ENCODE results near the gene SLC5A6.

The SLC5A6 gene

DNA sequence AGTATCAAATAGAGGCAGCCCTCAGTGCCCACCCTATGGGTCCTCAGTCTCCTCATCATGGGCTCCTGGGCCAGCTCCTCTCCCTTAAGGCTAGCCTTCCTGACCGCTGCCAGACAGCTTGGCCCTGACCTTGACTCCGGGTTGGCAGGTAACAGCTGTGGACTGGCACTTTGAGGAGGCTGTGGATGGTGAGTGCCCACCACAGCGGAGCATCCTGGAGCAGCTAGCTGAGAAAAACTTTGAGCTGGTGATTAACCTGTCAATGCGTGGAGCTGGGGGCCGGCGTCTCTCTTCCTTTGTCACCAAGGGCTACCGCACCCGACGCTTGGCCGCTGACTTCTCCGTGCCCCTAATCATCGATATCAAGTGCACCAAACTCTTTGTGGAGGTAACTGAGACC, 24.1 kb upstream of the SLC5A6 start (continued):
- TF ChIP-seq, protein P1, sequence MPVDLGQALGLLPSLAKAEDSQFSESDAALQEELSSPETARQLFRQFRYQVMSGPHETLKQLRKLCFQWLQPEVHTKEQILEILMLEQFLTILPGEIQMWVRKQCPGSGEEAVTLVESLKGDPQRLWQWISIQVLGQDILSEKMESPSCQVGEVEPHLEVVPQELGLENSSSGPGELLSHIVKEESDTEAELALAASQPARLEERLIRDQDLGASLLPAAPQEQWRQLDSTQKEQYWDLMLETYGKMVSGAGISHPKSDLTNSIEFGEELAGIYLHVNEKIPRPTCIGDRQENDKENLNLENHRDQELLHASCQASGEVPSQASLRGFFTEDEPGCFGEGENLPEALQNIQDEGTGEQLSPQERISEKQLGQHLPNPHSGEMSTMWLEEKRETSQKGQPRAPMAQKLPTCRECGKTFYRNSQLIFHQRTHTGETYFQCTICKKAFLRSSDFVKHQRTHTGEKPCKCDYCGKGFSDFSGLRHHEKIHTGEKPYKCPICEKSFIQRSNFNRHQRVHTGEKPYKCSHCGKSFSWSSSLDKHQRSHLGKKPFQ (tag by site-specific recombination; IDR thresholded peaks at IDR 0.05) = no peak
- TF ChIP-seq ZFP3 (tag by site-specific recombination; IDR thresholded peaks at IDR 0.05; ENCODE audit: low read depth) (no peak), ZNF37A (tag by site-specific recombination; IDR thresholded peaks at IDR 0.05) (no peak), ZIC2 (tag by site-specific recombination; IDR thresholded peaks at IDR 0.05) (no peak), ZFP69B (tag by site-specific recombination; IDR thresholded peaks at IDR 0.05) (no peak)

DNA sequence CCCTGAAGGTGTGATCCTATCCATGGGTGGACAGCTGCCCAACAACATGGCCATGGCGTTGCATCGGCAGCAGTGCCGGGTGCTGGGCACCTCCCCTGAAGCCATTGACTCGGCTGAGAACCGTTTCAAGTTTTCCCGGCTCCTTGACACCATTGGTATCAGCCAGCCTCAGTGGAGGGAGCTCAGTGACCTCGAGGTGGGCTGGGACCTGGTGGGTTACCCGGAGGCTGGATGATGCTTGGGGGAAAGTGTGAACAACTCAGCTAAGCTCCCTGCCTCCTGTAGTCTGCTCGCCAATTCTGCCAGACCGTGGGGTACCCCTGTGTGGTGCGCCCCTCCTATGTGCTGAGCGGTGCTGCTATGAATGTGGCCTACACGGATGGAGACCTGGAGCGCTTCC, 21.3 kb upstream of the SLC5A6 start:
- H3K36me3 ChIP-seq (ENCODE audit: control insufficient read depth in 2 of 2, insufficient read depth in 1 of 2, low read length in 2 of 2) = peaks cover 25 to 96% of the 10 kb centered on the region in 2 experiments; a peak in 2 of 3 replicates

More for the DNA sequence above, 21.3 kb upstream of the SLC5A6 start:
- TF ChIP-seq, protein P2, sequence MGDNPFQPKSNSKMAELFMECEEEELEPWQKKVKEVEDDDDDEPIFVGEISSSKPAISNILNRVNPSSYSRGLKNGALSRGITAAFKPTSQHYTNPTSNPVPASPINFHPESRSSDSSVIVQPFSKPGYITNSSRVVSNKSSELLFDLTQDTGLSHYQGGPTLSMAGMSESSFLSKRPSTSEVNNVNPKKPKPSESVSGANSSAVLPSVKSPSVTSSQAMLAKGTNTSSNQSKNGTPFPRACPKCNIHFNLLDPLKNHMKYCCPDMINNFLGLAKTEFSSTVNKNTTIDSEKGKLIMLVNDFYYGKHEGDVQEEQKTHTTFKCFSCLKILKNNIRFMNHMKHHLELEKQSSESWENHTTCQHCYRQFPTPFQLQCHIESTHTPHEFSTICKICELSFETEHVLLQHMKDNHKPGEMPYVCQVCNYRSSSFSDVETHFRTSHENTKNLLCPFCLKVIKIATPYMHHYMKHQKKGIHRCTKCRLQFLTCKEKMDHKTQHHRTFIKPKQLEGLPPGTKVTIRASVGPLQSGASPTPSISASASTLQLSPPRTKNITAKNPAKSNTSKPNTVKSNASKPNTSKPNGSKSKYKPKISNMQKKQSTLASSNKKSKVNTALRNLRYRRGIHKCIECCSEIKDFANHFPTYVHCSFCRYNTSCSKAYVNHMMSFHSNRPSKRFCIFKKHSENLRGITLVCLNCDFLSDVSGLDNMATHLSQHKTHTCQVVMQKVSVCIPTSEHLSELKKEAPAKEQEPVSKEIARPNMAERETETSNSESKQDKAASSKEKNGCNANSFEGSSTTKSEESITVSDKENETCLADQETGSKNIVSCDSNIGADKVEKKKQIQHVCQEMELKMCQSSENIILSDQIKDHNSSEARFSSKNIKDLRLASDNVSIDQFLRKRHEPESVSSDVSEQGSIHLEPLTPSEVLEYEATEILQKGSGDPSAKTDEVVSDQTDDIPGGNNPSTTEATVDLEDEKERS (tag by site-specific recombination; IDR thresholded peaks at IDR 0.05) = no peak
- TF ChIP-seq KLF7 (tag by site-specific recombination; IDR thresholded peaks at IDR 0.05; ENCODE audit: borderline replicate concordance) = no peak
- no peak for TF ChIP-seq ZNF274 (IDR thresholded peaks at IDR 0.05; ENCODE audit: low read length)
- no peak for TF ChIP-seq ZNF274 (tag by site-specific recombination; IDR thresholded peaks at IDR 0.05; ENCODE audit: borderline replicate concordance)
- TF ChIP-seq, protein P3, sequence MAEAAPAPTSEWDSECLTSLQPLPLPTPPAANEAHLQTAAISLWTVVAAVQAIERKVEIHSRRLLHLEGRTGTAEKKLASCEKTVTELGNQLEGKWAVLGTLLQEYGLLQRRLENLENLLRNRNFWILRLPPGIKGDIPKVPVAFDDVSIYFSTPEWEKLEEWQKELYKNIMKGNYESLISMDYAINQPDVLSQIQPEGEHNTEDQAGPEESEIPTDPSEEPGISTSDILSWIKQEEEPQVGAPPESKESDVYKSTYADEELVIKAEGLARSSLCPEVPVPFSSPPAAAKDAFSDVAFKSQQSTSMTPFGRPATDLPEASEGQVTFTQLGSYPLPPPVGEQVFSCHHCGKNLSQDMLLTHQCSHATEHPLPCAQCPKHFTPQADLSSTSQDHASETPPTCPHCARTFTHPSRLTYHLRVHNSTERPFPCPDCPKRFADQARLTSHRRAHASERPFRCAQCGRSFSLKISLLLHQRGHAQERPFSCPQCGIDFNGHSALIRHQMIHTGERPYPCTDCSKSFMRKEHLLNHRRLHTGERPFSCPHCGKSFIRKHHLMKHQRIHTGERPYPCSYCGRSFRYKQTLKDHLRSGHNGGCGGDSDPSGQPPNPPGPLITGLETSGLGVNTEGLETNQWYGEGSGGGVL (tag by site-specific recombination; IDR thresholded peaks at IDR 0.05) = no peak
- TF ChIP-seq, protein P4, sequence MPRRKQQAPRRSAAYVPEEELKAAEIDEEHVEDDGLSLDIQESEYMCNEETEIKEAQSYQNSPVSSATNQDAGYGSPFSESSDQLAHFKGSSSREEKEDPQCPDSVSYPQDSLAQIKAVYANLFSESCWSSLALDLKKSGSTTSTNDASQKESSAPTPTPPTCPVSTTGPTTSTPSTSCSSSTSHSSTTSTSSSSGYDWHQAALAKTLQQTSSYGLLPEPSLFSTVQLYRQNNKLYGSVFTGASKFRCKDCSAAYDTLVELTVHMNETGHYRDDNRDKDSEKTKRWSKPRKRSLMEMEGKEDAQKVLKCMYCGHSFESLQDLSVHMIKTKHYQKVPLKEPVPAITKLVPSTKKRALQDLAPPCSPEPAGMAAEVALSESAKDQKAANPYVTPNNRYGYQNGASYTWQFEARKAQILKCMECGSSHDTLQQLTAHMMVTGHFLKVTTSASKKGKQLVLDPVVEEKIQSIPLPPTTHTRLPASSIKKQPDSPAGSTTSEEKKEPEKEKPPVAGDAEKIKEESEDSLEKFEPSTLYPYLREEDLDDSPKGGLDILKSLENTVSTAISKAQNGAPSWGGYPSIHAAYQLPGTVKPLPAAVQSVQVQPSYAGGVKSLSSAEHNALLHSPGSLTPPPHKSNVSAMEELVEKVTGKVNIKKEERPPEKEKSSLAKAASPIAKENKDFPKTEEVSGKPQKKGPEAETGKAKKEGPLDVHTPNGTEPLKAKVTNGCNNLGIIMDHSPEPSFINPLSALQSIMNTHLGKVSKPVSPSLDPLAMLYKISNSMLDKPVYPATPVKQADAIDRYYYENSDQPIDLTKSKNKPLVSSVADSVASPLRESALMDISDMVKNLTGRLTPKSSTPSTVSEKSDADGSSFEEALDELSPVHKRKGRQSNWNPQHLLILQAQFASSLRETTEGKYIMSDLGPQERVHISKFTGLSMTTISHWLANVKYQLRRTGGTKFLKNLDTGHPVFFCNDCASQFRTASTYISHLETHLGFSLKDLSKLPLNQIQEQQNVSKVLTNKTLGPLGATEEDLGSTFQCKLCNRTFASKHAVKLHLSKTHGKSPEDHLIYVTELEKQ (tag by site-specific recombination; IDR thresholded peaks at IDR 0.05; ENCODE audit: borderline replicate concordance) = no peak
- TF ChIP-seq KLF16 (tag by site-specific recombination; IDR thresholded peaks at IDR 0.05) = no peak
- TF ChIP-seq, protein P5, sequence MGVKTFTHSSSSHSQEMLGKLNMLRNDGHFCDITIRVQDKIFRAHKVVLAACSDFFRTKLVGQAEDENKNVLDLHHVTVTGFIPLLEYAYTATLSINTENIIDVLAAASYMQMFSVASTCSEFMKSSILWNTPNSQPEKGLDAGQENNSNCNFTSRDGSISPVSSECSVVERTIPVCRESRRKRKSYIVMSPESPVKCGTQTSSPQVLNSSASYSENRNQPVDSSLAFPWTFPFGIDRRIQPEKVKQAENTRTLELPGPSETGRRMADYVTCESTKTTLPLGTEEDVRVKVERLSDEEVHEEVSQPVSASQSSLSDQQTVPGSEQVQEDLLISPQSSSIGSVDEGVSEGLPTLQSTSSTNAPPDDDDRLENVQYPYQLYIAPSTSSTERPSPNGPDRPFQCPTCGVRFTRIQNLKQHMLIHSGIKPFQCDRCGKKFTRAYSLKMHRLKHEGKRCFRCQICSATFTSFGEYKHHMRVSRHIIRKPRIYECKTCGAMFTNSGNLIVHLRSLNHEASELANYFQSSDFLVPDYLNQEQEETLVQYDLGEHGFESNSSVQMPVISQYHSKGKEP (tag by site-specific recombination; IDR thresholded peaks at IDR 0.05) = no peak
- TF ChIP-seq, protein P6, sequence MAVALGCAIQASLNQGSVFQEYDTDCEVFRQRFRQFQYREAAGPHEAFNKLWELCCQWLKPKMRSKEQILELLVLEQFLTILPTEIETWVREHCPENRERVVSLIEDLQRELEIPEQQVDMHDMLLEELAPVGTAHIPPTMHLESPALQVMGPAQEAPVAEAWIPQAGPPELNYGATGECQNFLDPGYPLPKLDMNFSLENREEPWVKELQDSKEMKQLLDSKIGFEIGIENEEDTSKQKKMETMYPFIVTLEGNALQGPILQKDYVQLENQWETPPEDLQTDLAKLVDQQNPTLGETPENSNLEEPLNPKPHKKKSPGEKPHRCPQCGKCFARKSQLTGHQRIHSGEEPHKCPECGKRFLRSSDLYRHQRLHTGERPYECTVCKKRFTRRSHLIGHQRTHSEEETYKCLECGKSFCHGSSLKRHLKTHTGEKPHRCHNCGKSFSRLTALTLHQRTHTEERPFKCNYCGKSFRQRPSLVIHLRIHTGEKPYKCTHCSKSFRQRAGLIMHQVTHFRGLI (tag by site-specific recombination; IDR thresholded peaks at IDR 0.05) = no peak
- no peak for TF ChIP-seq ZNF266 (tag by site-specific recombination; IDR thresholded peaks at IDR 0.05; ENCODE audit: low read depth)
- no peak for TF ChIP-seq ZIC2 (tag by site-specific recombination; IDR thresholded peaks at IDR 0.05)
- TF ChIP-seq ZNF514 (tag by site-specific recombination; IDR thresholded peaks at IDR 0.05) = no peak
- TF ChIP-seq ZNF37A (tag by site-specific recombination; IDR thresholded peaks at IDR 0.05) = no peak
- no peak for TF ChIP-seq ZNF561 (tag by site-specific recombination; IDR thresholded peaks at IDR 0.05; ENCODE audit: borderline replicate concordance)
- H3K27ac ChIP-seq (ENCODE audit: extremely low read depth, low read depth, low read length) = no peak overlapping the region
- POLR2A ChIA-PET = no interaction called here
- no peaks in the 10 kb centered on the region for H3K9me3 ChIP-seq (ENCODE audit: control insufficient read depth, insufficient read depth, low read depth, low read length)
- CTCF ChIA-PET = interaction anchor here (0.6 to 1.5 kb wide), 2 partner anchors 18 to 175 kb away, joined by 3 to 5 read pairs; no protein-coding TSS in a partner anchor
- H3K4me3 ChIP-seq (ENCODE audit: low read depth, low read length) = no peak overlapping the region
- no peaks in the 10 kb centered on the region for H3K4me1 ChIP-seq (ENCODE audit: control insufficient read depth, insufficient read depth, low read length)
